K562 (cell line): Measurements from ENCODE around the gene SBF1. TPM values are rescaled to one million over a fixed set of nuclear protein-coding genes. Genes with fewer than 3 reads are reported as not detected.

Source experiments
- BCL6 ChIP-seq: fragments of 250-450 bp; sonication (Bioruptor Pico); IDR thresholded peaks from 2 replicates; pipeline ENCODE4 v1.4.0; 2020
- HLTF ChIP-seq: fragments of 450-650 bp; IDR thresholded peaks from 2 replicates; pipeline ENCODE4 v1.6.1; 2016
- HMG20A ChIP-seq: fragments of 450-650 bp; formaldehyde crosslinking; conservative IDR thresholded peaks from 2 replicates; pipeline ENCODE4 v1.4.0; 2020; ENCODE audit warnings: mild to moderate bottlenecking, mixed read lengths
- KLF1 ChIP-seq: fragments of 450-650 bp; IDR thresholded peaks from 2 replicates; pipeline ENCODE4 v1.6.1; 2016; ENCODE audit warnings: missing genetic modification characterization, missing compliant biosample characterization
- MEF2A ChIP-seq: IDR thresholded peaks from 2 replicates; pipeline ENCODE4 v1.6.1; 2011; ENCODE audit warnings: low read depth, mild to moderate bottlenecking, low read length, moderate library complexity; ENCODE audit not compliant: control insufficient read depth
- MITF ChIP-seq: IDR thresholded peaks from 2 replicates; pipeline ENCODE4 v1.6.1; 2014; ENCODE audit warnings: antibody characterized with exemption
- polyA plus RNA-seq, 8 experiments: library from polyadenylated mRNA; depleted of rRNA in 4 of 8; stranded (reverse) in 5 of 8; unstranded in 3 of 8; fragments of >200 nt; fragmentation: Nextera tagmentation in 2 of 8; fragmentation: Illumina TruSeq in 1 of 8; extraction: Ambion mirVana in 2 of 8; extraction: Trizol in 1 of 8; gene quantifications; 2 replicates each; pipeline versions ENCODE4 v1.2.1 to v1.2.3, GENCODE V29; 2011 to 2014; ENCODE audit warnings: inconsistent platforms in 1 of 8, missing spikeins in 1 of 8
- total RNA-seq, 7 experiments: library from RNA; depleted of rRNA in 6 of 7; stranded (reverse); fragments of >200 nt in 6 of 7; fragmentation: Illumina TruSeq in 2 of 7; extraction: Trizol in 2 of 7; gene quantifications; 2 replicates each; pipeline versions ENCODE4 v1.2.1 to v1.2.3, GENCODE V29; 2011 to 2021; ENCODE audit warnings: low replicate concordance in 1 of 7
- TF ChIP-seq, protein P1 (sequence below): sonication (generic); formaldehyde crosslinking; IDR thresholded peaks from 2 replicates; pipeline ENCODE4 v1.8.0; 2023; ENCODE audit warnings: missing genetic modification reagents, mild to moderate bottlenecking, borderline replicate concordance
- TF ChIP-seq, protein P2 (sequence below): fragments of 250-450 bp; sonication (Bioruptor Pico); IDR thresholded peaks from 2 replicates; pipeline ENCODE4 v1.5.0; 2021; ENCODE audit warnings: mild to moderate bottlenecking, moderate library complexity

The SBF1 gene
- total and polyA plus RNA-seq, 9 of the 15 experiments (the other 6 are each of a cell fraction or from before 2014, with no cell fraction given) = 0.44 to 50.4 (median 11.4) TPM

DNA sequence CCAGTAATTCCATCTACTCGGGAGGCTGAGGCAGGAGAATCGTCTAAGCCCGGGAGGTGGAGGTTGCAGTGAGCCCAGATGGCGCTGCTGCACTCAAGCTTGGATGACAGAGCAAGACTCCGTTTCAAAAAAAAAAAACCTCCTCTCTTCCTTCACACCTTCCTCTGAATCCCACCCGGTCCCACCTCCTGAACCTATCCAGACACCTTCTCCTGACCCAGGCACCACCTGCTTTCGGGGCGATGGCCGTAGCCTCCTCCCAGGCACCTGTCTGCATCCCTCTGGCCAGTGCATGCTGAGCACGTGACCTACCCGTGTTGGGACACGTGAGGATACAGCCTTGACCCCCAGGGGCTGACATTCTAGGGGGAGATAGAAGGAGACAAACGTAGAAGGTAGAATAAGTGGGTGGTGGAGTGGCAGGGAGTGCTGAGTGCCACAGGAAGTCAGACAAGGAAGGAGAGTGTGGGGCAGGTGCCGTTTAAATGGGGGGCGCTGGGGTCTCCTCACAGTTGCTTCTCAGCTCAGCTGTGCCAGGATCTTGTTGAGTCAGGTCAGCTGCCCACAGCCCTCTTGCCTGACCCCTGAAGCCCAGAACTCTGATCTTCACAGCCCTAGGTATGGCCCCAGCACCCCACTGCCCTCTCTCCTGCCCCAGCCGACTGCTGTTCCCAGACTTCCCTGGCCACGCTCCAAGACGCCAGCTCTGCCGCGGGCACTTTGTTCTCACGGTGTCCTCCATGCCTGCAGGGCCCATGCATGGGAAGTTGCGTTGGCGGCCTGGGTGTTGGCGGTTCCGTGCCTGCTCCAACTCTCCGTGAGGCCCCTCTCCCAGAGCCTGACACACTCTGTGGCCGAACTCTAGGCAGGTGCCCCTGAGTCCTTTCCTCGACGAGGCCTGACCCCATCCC, 10.6 kb upstream of the SBF1 start (continued):
- TF ChIP-seq, protein P1, sequence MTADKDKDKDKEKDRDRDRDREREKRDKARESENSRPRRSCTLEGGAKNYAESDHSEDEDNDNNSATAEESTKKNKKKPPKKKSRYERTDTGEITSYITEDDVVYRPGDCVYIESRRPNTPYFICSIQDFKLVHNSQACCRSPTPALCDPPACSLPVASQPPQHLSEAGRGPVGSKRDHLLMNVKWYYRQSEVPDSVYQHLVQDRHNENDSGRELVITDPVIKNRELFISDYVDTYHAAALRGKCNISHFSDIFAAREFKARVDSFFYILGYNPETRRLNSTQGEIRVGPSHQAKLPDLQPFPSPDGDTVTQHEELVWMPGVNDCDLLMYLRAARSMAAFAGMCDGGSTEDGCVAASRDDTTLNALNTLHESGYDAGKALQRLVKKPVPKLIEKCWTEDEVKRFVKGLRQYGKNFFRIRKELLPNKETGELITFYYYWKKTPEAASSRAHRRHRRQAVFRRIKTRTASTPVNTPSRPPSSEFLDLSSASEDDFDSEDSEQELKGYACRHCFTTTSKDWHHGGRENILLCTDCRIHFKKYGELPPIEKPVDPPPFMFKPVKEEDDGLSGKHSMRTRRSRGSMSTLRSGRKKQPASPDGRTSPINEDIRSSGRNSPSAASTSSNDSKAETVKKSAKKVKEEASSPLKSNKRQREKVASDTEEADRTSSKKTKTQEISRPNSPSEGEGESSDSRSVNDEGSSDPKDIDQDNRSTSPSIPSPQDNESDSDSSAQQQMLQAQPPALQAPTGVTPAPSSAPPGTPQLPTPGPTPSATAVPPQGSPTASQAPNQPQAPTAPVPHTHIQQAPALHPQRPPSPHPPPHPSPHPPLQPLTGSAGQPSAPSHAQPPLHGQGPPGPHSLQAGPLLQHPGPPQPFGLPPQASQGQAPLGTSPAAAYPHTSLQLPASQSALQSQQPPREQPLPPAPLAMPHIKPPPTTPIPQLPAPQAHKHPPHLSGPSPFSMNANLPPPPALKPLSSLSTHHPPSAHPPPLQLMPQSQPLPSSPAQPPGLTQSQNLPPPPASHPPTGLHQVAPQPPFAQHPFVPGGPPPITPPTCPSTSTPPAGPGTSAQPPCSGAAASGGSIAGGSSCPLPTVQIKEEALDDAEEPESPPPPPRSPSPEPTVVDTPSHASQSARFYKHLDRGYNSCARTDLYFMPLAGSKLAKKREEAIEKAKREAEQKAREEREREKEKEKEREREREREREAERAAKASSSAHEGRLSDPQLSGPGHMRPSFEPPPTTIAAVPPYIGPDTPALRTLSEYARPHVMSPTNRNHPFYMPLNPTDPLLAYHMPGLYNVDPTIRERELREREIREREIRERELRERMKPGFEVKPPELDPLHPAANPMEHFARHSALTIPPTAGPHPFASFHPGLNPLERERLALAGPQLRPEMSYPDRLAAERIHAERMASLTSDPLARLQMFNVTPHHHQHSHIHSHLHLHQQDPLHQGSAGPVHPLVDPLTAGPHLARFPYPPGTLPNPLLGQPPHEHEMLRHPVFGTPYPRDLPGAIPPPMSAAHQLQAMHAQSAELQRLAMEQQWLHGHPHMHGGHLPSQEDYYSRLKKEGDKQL = no peak
- TF ChIP-seq, protein P2, sequence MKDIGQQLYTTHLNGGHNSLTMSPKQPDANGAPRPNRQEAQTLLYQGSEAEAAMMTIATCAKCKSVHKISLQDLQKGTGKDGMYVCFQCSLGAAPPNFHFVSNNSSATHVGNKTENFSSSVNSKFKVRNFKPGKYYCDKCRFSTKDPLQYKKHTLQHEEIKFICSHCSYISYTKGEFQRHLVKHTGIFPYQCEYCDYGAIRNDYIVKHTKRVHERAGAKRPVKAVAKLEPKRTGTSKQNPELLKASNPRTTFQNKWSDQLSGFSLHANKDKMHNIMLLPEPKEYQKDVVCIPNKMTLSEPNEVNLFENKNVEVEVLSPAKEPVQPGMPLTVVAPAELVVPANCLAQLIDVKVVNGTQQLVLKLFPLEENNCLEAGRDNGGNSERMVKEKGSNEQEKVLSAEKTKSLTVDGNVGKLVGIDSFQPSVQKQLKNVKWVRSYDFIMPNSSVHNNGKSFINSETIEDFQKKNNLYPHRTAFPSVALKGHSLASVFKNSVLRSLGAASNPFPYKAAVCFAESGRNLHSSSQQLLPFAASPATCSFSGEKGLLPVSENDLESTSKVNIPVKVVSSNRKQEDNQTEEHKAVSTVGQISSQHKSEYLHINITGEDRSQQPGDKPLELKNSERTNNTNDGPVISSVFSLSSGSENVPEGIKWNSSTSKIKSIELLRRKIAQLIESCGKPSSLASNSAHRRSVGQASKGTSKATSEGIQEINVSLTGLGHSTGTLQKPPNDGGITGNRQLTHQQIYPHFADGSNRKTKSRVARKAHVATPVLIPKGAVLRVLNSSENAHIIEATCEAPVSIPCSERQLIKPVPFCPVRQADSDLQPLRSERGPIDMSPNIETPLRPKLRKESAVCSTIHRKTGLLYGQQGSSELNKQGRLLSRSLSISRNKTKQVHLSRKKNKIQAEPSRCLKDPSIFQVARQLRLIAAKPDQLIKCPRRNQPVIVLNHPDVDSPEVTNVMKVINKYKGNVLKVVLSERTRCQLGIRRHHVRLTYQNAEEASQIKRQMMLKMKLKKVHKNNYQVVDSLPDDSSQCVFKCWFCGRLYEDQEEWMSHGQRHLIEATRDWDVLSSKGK (CRISPR knock-in tag) = no peak
- TF ChIP-seq KLF1 = no peak
- no peak for TF ChIP-seq HMG20A (CRISPR knock-in tag)
- no peak for TF ChIP-seq MITF
- TF ChIP-seq HLTF = no peak
- no peak for TF ChIP-seq BCL6 (CRISPR knock-in tag)
- TF ChIP-seq MEF2A = no peak
